B cell (primary cell): ENCODE results near the gene EFCAB10.

Source experiments
- CTCF ChIP-seq: fragments of 200-600 bp; IDR thresholded peaks from one replicate; pipeline ENCODE4 v1.8.0; 2022; ENCODE audit warnings: antibody characterized with exemption, mild to moderate bottlenecking
- EZH2 ChIP-seq: IDR thresholded peaks from 2 replicates; pipeline ENCODE4 v1.6.1; 2012; ENCODE audit warnings: borderline replicate concordance, low read depth, mild to moderate bottlenecking, moderate library complexity, low read length; ENCODE audit not compliant: insufficient read depth, poor library complexity, severe bottlenecking

- TF ChIP-seq CTCF (no peak), EZH2 (no peak)
These were observed 38.3 kb upstream of the EFCAB10 start for GRCh38 chr7:105619590-105619989.
